Smooth muscle cell (in vitro differentiated cells): Measurements from ENCODE around the gene MAP2K6. TPM values are rescaled to one million over a fixed set of nuclear protein-coding genes. Genes with fewer than 3 reads are reported as not detected.

Experiments used
- DNase-seq: peaks from one replicate; lab custom pipeline; 2025; ENCODE audit not compliant: unreplicated experiment; lab: John Stamatoyannopoulos, UW
- H2AFZ ChIP-seq: fragments of 200-600 bp; sonication (generic); 2 replicates; pipeline ENCODE4 v1.6.0; 2016; ENCODE audit warnings: antibody characterized with exemption, low read depth, mild to moderate bottlenecking
- H3F3A ChIP-seq: fragments of 200-600 bp; sonication (generic); 2 replicates; pipeline ENCODE4 v1.6.0; 2017; ENCODE audit warnings: antibody characterized with exemption, low read depth
- H3K27ac ChIP-seq: fragments of 200-600 bp; sonication (generic); 2 replicates; pipeline ENCODE4 v1.5.1; 2016; ENCODE audit warnings: low read depth, mild to moderate bottlenecking
- H3K27me3 ChIP-seq: fragments of 200-600 bp; sonication (generic); 2 replicates; pipeline ENCODE4 v1.6.1; 2016; ENCODE audit warnings: low read depth, mild to moderate bottlenecking
- H3K36me3 ChIP-seq: fragments of 200-600 bp; sonication (generic); 2 replicates; pipeline ENCODE4 v1.5.1; 2016; ENCODE audit warnings: low read depth
- H3K4me1 ChIP-seq: fragments of 200-600 bp; sonication (generic); 2 replicates; pipeline ENCODE4 v1.5.1; 2016; ENCODE audit warnings: low read depth
- H3K4me2 ChIP-seq: fragments of 200-600 bp; sonication (generic); 2 replicates; pipeline ENCODE4 v1.6.0; 2016; ENCODE audit warnings: mild to moderate bottlenecking
- H3K4me3 ChIP-seq: fragments of 200-600 bp; sonication (generic); 2 replicates; pipeline ENCODE4 v1.5.1; 2016; ENCODE audit warnings: mild to moderate bottlenecking
- H3K79me2 ChIP-seq: fragments of 200-600 bp; sonication (generic); 2 replicates; pipeline ENCODE4 v1.6.0; 2016; ENCODE audit warnings: low read depth, mild to moderate bottlenecking
- H3K9ac ChIP-seq: fragments of 200-600 bp; sonication (generic); 2 replicates; pipeline ENCODE4 v1.6.0; 2016; ENCODE audit warnings: low read depth
- H3K9me3 ChIP-seq: fragments of 200-600 bp; sonication (generic); replicated peaks from 2 replicates; pipeline ENCODE4 v1.5.1; 2016; ENCODE audit warnings: low read depth
- H4K20me1 ChIP-seq: fragments of 200-600 bp; sonication (generic); 2 replicates; pipeline ENCODE4 v1.6.0; 2016; ENCODE audit warnings: low read depth
- WGBS: methylation state at CpG from one replicate; pipeline ENCODE4 v1.1.7; 2016; ENCODE audit warnings: low lambda C conversion rate; 5-methylcytosine and 5-hydroxymethylcytosine counted together
- polyA plus RNA-seq: library from polyadenylated mRNA; unstranded; fragments of >200 nt; fragmentation: Nextera tagmentation; extraction: Ambion mirVana; gene quantifications from 2 replicates; pipeline ENCODE4 v1.2.1, GENCODE V29; 2016
- total RNA-seq: library from RNA; depleted of rRNA; stranded (reverse); fragments of >200 nt; gene quantifications from 2 replicates; pipeline ENCODE4 v1.2.3, GENCODE V29; 2014
- TF ChIP-seq, protein P1 (sequence below): fragments of 200-600 bp; sonication (generic); IDR thresholded peaks from 2 replicates; pipeline ENCODE4 v1.5.1; 2017; ENCODE audit warnings: borderline replicate concordance, mild to moderate bottlenecking, antibody characterized with exemption; ENCODE audit not compliant: insufficient read depth, poor library complexity, severe bottlenecking

The MAP2K6 gene
- total and polyA plus RNA-seq, 2 experiments from 2014 or later = 5.0 to 8.1 TPM

DNA sequence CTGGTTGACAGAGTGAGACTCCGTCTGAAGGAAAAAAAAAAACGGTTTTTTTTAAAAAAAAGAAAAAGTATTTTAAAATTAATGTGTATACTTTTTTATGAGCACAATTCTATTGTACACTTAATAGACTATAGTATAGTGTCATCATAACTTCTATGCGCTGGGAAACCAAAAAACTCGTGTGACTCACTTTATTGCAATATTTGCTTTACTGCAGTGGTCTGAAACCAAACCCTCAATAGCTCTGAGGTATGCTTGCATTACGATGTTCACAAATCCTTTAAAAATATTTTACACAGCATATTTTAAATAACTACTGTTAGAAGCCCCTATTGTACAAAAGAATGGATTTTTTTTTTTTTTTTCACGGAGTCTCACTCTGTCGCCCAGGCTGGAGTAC lies 12.4 kb upstream of the MAP2K6 start:
- H3F3A ChIP-seq = no peaks in the 10 kb centered on the region
- H3K4me3 ChIP-seq = no peak overlapping the region
- DNase-seq = no peak
- H2AFZ ChIP-seq = no peak overlapping the region
- no peak overlapping the region for H3K9ac ChIP-seq
- no peaks in the 10 kb centered on the region for H3K9me3 ChIP-seq
- WGBS = 88% methylated on average over 7 of the region's 7 CpGs
- H4K20me1 ChIP-seq = no peaks in the 10 kb centered on the region
- H3K36me3 ChIP-seq = no peaks in the 10 kb centered on the region
- H3K27ac ChIP-seq = no peak overlapping the region
- H3K4me1 ChIP-seq = no peaks in the 10 kb centered on the region
- no peaks in the 10 kb centered on the region for H3K27me3 ChIP-seq
- H3K79me2 ChIP-seq = no peaks in the 10 kb centered on the region
- TF ChIP-seq, protein P1, sequence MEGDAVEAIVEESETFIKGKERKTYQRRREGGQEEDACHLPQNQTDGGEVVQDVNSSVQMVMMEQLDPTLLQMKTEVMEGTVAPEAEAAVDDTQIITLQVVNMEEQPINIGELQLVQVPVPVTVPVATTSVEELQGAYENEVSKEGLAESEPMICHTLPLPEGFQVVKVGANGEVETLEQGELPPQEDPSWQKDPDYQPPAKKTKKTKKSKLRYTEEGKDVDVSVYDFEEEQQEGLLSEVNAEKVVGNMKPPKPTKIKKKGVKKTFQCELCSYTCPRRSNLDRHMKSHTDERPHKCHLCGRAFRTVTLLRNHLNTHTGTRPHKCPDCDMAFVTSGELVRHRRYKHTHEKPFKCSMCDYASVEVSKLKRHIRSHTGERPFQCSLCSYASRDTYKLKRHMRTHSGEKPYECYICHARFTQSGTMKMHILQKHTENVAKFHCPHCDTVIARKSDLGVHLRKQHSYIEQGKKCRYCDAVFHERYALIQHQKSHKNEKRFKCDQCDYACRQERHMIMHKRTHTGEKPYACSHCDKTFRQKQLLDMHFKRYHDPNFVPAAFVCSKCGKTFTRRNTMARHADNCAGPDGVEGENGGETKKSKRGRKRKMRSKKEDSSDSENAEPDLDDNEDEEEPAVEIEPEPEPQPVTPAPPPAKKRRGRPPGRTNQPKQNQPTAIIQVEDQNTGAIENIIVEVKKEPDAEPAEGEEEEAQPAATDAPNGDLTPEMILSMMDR = no peak
- no peak overlapping the region for H3K4me2 ChIP-seq

DNA sequence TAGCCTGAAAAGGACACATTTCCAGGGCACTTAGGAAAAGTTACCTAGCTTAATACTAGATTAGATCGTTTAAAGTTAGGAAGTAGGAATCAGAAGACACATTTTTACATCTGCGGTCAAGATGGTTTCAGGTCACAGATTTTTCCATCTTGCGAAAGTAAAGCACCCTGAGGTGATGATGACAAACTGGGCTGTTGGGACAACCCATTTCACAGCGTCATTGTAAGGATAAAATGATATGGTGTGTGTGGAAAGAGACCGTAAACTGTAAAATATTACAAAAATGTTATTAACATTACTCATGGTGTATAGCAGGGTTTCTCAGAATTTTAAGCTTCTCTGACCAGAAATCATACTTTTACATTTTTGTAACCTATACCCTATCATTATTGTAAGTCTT lies 10.1 kb upstream of the MAP2K6 start:
- Histone ChIP-seq H3K36me3 (no peaks in the 10 kb centered on the region), H3K4me1 (no peaks in the 10 kb centered on the region), H3F3A (no peaks in the 10 kb centered on the region), H3K9me3 (no peaks in the 10 kb centered on the region), H3K4me2 (no peak overlapping the region), H3K27me3 (no peaks in the 10 kb centered on the region), H3K9ac (no peak overlapping the region), H3K27ac (no peak overlapping the region), H4K20me1 (no peaks in the 10 kb centered on the region), H2AFZ (no peak overlapping the region), H3K4me3 (no peak overlapping the region), H3K79me2 (no peaks in the 10 kb centered on the region)
- TF ChIP-seq, protein P1 = no peak
- DNase-seq = no peak
- WGBS = 83% methylated on average over 5 of the region's 5 CpGs

DNA sequence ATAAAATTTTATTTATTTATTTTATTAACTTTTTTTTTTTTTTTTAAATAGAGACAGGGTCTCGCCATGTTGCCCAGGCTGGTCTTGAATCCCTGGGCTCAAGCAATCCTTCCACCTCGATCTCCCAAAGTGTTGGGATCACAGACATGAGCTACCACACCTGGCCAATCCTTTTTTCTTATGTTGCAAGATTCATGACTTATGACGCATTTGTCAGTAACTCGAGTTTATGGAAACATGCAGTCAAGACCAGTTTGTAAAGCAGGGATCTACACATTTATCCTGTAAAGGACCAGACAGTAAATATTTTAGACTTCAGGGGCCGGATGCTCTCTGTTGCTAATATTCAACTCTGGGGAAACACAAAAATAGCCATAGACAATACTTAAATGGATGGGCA lies 9.4 kb upstream of the MAP2K6 start:
- H3F3A ChIP-seq = no peaks in the 10 kb centered on the region
- H3K27ac ChIP-seq = no peak overlapping the region
- no peak for DNase-seq
- H4K20me1 ChIP-seq = no peaks in the 10 kb centered on the region
- 91% methylated on average over 5 of the region's 5 CpGs for WGBS
- H3K9me3 ChIP-seq = no peaks in the 10 kb centered on the region
- TF ChIP-seq, protein P1 = no peak
- no peaks in the 10 kb centered on the region for H3K36me3 ChIP-seq
- H3K4me2 ChIP-seq = no peak overlapping the region
- H2AFZ ChIP-seq = no peak overlapping the region
- H3K4me1 ChIP-seq = no peaks in the 10 kb centered on the region
- no peak overlapping the region for H3K9ac ChIP-seq
- H3K27me3 ChIP-seq = no peaks in the 10 kb centered on the region
- H3K4me3 ChIP-seq = no peak overlapping the region
- no peaks in the 10 kb centered on the region for H3K79me2 ChIP-seq

DNA sequence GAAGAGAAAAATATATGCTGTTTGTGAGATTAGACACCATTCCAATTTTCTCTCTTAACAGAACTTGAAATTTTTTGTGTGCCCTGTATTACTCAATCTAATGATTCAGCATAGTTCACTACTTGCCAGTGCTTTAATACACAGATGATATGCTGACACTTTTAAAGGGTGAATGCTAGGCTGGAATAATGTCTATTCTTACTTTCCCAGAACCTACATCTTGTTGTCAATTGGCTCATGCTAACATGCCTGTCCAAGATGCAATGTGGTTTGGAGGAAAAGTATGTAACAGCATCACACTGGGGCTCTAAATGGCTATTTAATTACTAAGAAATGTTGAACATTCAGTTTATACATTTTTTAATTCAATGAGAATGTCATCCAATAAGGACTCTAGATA lies 7.6 kb upstream of the MAP2K6 start:
- Histone ChIP-seq H4K20me1 (no peaks in the 10 kb centered on the region), H3K9me3 (no peaks in the 10 kb centered on the region), H3K27ac (no peak overlapping the region), H3F3A (no peaks in the 10 kb centered on the region), H3K9ac (no peak overlapping the region), H3K4me1 (peaks cover 3% of the 10 kb centered on the region), H3K4me2 (no peak overlapping the region), H3K27me3 (no peaks in the 10 kb centered on the region), H3K4me3 (no peak overlapping the region), H3K36me3 (no peaks in the 10 kb centered on the region), H2AFZ (no peak overlapping the region), H3K79me2 (no peaks in the 10 kb centered on the region)
- TF ChIP-seq, protein P1 = no peak
- no peak for DNase-seq
